Cardiac septum (tissue), 1 donor: ENCODE results near the gene IL3. TPM values are rescaled to one million over a fixed set of nuclear protein-coding genes. Genes with fewer than 3 reads are reported as not detected.

ENCODE experiments used
- DNase-seq: peaks from one replicate; pipeline ENCODE4 v3.0.0-alpha.2; 2020; ENCODE audit warnings: low spot score
- intact Hi-C: fragments of 100-400 bp; cut with DNase I; formaldehyde crosslinking; loops from one replicate; pipeline ENCODE4 v1.14.0; 2022
- total RNA-seq: library from RNA; stranded (reverse); fragmentation: NEBNext Ultra II Directional; extraction: Animal tissue kit (Norgen Biotek cat#: 25700); gene quantifications from one replicate; pipeline ENCODE4 v1.2.1, GENCODE V29; 2021
- donor health status: DM: no; HTN: no; CAD: no.

IL3 gene
- total RNA-seq, 1 donor from 2014 or later = not detected

DNA sequence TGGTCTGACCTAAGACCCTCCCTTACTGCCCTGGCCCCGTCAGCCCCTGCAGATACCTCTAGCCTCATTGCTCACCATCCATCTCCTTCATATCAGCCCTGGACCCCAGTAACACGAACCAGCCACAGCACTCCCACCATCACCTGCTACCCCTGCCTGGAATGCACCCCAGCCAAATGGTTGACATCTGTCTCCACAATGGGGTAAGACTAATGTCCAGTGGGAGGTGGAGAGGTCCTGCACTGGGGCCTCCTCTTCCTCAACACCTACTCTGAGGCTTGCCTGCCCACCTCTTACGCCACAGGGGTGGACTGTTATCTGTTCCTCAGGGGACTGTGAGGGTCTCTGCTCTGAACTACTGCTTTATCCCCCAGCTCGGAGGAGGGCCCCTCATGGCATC is 25.2 kb downstream of the IL3 start:
- intact Hi-C loops = no loop called here
- no peak for DNase-seq

- intact Hi-C loops = no loop called here
Measured at GRCh38 chr5:132086277-132086794, 25.9 kb downstream of the IL3 start.

GRCh38 chr5:132087176-132087575 is 26.7 kb downstream of the IL3 start:
- DNase-seq = no peak
- intact Hi-C loops = no loop called here

More at GRCh38 chr5:132086277-132086794, 25.9 kb downstream of the IL3 start:
- peak; percentile 85 for DNase-seq

- intact Hi-C loops = no loop called here
- DNase-seq = no peak
Measured at GRCh38 chr5:132087661-132088060, 27.2 kb downstream of the IL3 start.

GRCh38 chr5:132089363-132089762 is 28.9 kb downstream of the IL3 start:
- peak; percentile 6 for DNase-seq
- intact Hi-C loops = no loop called here

- DNase-seq = no peak
- intact Hi-C loops = no loop called here
Measured at GRCh38 chr5:132090107-132090506, 29.7 kb downstream of the IL3 start.

DNA sequence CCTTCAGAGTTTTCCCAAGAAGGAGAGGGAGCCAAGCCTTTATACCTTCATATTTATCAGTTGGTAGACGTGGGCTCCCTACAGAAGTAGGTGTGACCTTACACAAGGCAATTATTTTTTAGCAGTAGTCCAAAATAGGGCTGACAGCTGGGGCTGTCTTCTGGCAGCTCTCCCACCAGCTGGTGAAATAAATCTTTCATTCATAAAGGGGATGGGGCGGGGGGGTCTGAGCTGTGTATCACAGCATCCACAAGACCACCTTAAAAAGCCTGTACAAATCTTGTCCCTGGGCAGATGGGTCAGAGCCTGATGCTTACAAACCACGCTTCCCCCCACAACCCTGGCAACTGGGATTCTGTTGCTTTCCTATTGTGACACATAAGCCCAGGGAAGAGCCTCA is 32.8 kb downstream of the IL3 start:
- DNase-seq = no peak
- intact Hi-C loops = no loop called here

GRCh38 chr5:132094393-132095076 is 34.1 kb downstream of the IL3 start:
- DNase-seq = no peak
- intact Hi-C loops = no loop called here

- no peak for DNase-seq
- intact Hi-C loops = no loop called here
Measured at GRCh38 chr5:132095077-132095410, 34.6 kb downstream of the IL3 start.

- intact Hi-C loops = no loop called here
- DNase-seq = no peak
Measured at GRCh38 chr5:132095424-132095972, 35.0 kb downstream of the IL3 start.

GRCh38 chr5:132096904-132097303 is 36.4 kb downstream of the IL3 start:
- no peak for DNase-seq
- intact Hi-C loops = no loop called here

- intact Hi-C loops = no loop called here
- DNase-seq = no peak
Measured at GRCh38 chr5:132098151-132098594, 37.7 kb downstream of the IL3 start.

- intact Hi-C loops = no loop called here
- no peak for DNase-seq
Measured at GRCh38 chr5:132098621-132099020, 38.2 kb downstream of the IL3 start.

- intact Hi-C loops = no loop called here
Measured at GRCh38 chr5:132099076-132099748, 38.8 kb downstream of the IL3 start.

GRCh38 chr5:132099905-132100304 is 39.5 kb downstream of the IL3 start:
- DNase-seq = no peak
- intact Hi-C loops = no loop called here

More at GRCh38 chr5:132099076-132099748, 38.8 kb downstream of the IL3 start:
- no peak for DNase-seq

- intact Hi-C loops = no loop called here
- no peak for DNase-seq
Measured at GRCh38 chr5:132100672-132101261, 40.3 kb downstream of the IL3 start.

GRCh38 chr5:132101385-132101880 is 41.0 kb downstream of the IL3 start:
- intact Hi-C loops = no loop called here
- no peak for DNase-seq

- intact Hi-C loops = no loop called here
- no peak for DNase-seq
Measured at GRCh38 chr5:132102101-132102701, 41.7 kb downstream of the IL3 start.

DNA sequence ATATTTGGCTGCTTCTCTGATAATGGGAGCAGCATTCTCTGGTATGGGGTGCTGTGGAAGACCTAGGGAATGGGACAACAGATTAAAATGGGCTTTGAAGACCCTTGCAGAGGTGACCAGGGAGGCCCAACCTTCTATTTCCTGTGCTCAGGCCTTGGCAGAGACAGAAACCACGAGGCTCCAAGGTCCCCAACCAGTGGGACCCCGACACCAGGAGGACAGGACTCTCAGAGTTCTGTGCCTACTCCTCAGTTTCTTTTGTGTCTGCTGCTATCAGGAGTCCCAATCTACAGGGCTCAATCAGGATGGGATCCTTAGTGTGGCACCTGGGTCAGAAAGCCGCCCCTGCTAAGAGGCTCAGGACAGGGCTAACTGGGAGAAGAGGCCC is 42.5 kb downstream of the IL3 start:
- DNase-seq = no peak
- intact Hi-C loops = no loop called here
